ENCODE data around the gene PMPCB.
"Not testable (repeated sequence)": the region's sequence is repeated elsewhere in the genome, so short reads cannot be mapped to it uniquely, and the experiment has no call there.

PMPCB gene

DNA sequence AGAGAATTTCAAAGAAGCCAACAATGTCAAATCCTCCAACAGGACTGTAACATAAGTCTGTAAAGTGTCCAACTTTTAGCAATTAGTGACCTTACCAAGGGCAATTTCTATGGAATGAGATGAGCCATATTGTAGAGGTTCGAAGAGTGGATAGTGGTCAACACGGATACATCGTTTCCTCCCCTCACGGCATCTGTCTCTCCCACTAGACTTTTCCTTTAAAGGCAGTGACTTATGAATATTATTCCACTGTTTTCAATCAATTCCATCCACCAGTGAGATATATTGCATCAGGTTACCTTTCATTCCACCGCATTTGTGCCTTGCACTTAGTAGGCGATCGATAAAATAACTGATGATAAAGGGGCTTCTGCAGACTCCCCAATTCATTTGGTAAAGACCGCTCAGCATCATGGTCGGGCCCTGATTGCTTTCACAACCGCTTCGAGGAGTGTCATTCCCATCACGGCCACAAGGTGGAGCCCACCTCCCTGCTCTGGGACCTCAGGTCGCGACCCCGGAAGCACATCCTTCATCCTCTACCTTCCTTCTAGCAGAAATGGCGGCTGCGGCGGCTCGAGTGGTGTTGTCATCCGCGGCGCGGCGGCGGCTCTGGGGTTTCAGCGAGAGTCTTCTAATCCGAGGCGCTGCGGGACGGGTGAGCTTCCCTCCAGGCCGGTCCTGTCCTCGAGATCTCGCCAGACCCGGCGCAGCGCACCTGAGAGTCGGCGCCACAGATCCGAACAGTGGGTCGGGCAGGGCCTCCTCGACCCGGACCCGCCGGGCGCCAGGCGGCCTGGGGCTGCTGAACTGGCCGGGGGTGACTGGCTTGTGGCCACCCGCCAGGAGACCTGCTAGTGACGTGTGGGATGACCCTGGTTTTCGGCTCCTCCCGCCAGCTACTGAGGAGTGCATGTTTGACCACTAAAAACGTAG, at the start of gene PMPCB:
PMPCB (plus strand) TSS at position 535 of the 936 bp plus-strand sequence; CDS start at position 560, 25 bp downstream.
- peak within 1 kb of the TSS; percentile 60 for H3K4me3 ChIP-seq (ENCODE audit: low read length)
- no peaks in the 10 kb centered on the region for H3K27me3 ChIP-seq (ENCODE audit: control insufficient read depth, insufficient read depth, low read length)
- no peaks in the 10 kb centered on the region for H3K36me3 ChIP-seq (ENCODE audit: control insufficient read depth, insufficient read depth, low read length)
- H3K4me1 ChIP-seq (ENCODE audit: control insufficient read depth, insufficient read depth, low read length) = peaks cover 11% of the 10 kb centered on the region
- no peaks in the 10 kb centered on the region for H3K9me3 ChIP-seq (ENCODE audit: control insufficient read depth, low read length)
- H3K9ac ChIP-seq (ENCODE audit: low read length) = peak within 1 kb of the TSS; percentile 85

DNA sequence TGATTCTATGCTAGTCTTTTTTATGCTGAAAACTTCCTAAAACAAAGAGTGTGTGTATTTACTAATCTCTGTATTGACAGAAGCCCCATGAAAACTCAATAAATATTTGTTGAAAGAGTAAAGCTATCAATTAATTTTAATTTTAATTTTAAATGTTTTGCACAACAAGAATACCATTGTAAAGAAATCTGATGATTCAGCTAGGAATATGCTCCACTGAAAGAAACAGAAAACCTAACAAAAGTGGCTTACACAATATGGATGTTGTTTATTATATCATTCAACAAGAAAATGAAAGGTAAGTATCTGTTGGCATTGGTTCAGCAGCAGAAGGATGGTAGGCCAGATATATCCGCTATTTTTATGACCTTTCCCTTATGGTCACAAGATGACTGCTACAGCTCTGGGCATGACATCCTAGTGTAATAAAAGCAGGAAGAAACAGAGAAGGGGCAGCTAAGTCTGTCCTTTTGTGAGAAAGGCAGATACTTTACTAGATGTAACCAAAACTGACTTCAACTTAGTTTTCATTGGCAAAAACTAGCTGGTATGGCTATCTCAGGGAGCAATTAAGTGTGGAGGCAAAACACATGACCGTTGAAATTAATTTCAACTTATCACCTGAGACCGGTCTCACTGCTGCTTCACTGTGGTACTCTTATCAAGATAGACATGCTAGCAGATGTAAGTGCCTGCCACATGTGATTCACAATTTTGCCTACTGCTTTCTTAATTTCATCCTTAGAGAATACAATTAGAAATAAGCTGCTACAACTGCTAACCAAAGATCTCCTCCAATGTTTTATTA, 43.3 kb upstream of the PMPCB start:
- H3K4me3 ChIP-seq (ENCODE audit: low read length); H3K36me3 ChIP-seq (ENCODE audit: control insufficient read depth, insufficient read depth, low read length); H3K9me3 ChIP-seq (ENCODE audit: control insufficient read depth, low read length); H3K27me3 ChIP-seq (ENCODE audit: control insufficient read depth, insufficient read depth, low read length); H3K9ac ChIP-seq (ENCODE audit: low read length); H3K4me1 ChIP-seq (ENCODE audit: control insufficient read depth, insufficient read depth, low read length): not testable (repeated sequence)

DNA sequence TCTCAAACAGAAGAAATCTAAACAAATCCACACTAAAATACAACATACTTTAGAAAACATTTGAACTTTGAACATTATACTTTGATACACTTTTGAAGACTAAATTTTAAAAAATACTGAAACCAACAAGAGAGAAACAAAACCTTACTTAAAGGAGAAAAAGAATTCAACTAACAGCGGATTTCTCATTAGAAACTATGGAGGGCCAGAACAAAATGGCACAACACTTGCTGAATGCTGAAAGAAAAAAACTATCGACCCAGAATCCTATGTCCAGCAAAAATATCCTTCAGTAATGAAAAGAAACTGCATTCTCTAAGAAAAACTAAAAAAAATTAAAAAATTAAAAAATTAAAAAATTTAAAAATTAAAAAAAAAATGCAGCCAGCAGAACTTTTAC, 33.2 kb upstream of the PMPCB start:
- H3K36me3 ChIP-seq (ENCODE audit: control insufficient read depth, insufficient read depth, low read length); H3K4me1 ChIP-seq (ENCODE audit: control insufficient read depth, insufficient read depth, low read length); H3K9me3 ChIP-seq (ENCODE audit: control insufficient read depth, low read length); H3K4me3 ChIP-seq (ENCODE audit: low read length); H3K27me3 ChIP-seq (ENCODE audit: control insufficient read depth, insufficient read depth, low read length); H3K9ac ChIP-seq (ENCODE audit: low read length): not testable (repeated sequence)

DNA sequence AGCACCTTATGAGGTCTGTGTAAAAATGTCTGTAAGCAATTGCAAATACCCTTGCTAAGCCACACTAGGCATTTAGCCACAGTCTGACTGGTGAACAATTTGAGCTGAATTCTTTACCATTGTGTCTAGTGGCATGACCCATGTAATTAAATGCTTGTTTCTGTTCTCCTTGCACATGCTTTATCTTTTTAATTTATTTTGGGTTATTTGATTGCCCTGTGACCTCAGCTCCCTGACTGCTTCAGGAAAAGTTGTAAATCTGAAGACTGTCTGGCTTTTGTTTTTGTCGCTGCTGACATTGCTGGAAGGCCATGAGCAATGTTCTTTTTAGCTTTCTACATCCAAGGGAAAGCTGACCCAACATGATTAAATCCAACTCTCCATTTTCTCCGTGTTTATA, 31.0 kb upstream of the PMPCB start:
- not testable (repeated sequence) for H3K36me3 ChIP-seq (ENCODE audit: control insufficient read depth, insufficient read depth, low read length); H3K4me3 ChIP-seq (ENCODE audit: low read length); H3K9me3 ChIP-seq (ENCODE audit: control insufficient read depth, low read length); H3K4me1 ChIP-seq (ENCODE audit: control insufficient read depth, insufficient read depth, low read length); H3K9ac ChIP-seq (ENCODE audit: low read length); H3K27me3 ChIP-seq (ENCODE audit: control insufficient read depth, insufficient read depth, low read length)

GRCh38 chr7:103273374-103273773, 23.9 kb upstream of the PMPCB start:
- H3K4me3 ChIP-seq (ENCODE audit: low read length); H3K9ac ChIP-seq (ENCODE audit: low read length); H3K36me3 ChIP-seq (ENCODE audit: control insufficient read depth, insufficient read depth, low read length); H3K4me1 ChIP-seq (ENCODE audit: control insufficient read depth, insufficient read depth, low read length); H3K27me3 ChIP-seq (ENCODE audit: control insufficient read depth, insufficient read depth, low read length); H3K9me3 ChIP-seq (ENCODE audit: control insufficient read depth, low read length): not testable (repeated sequence)

DNA sequence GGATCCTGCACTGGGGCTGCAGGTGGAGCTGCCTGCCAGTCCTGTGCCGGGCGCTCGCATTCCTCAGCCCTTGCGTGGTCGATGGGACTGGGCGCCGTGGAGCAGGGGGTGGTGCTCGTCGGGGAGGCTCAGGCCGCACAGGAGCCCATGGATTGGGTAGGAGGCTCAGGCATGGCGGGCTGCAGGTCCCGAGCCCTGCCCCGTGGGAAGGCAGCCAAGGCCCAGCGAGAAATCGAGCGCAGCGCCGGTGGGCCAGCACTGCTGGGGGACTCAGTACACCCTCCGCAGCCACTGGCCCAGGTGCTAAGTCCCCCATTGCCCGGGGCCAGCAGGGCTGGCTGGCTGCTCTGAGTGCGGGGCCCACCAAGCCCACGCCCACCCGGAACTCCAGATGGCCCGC, 22.4 kb upstream of the PMPCB start:
- not testable (repeated sequence) for H3K9ac ChIP-seq (ENCODE audit: low read length)

DNA sequence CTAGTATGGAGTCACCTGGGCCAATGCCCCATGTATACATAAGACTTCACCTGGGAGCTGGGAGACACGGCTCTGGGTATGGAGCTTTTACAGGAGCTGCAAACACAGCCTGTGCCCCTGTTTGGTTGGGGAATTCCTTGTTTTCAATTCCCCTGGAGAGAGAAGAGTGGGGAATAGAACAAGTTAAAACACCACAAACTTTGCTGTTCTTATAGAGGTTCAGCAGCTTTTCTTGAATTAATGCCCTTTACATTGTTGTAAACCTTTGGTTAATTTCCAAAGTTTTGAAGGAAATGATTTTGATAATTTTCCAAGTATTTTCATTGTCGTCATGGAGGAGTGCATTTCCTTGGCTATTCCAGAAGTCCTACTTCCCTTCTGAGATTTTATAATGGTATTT, 19.0 kb upstream of the PMPCB start:
- H3K36me3 ChIP-seq (ENCODE audit: control insufficient read depth, insufficient read depth, low read length); H3K4me3 ChIP-seq (ENCODE audit: low read length); H3K9me3 ChIP-seq (ENCODE audit: control insufficient read depth, low read length); H3K9ac ChIP-seq (ENCODE audit: low read length); H3K27me3 ChIP-seq (ENCODE audit: control insufficient read depth, insufficient read depth, low read length); H3K4me1 ChIP-seq (ENCODE audit: control insufficient read depth, insufficient read depth, low read length): not testable (repeated sequence)

More for the DNA sequence above, 22.4 kb upstream of the PMPCB start:
- not testable (repeated sequence) for H3K9me3 ChIP-seq (ENCODE audit: control insufficient read depth, low read length); H3K27me3 ChIP-seq (ENCODE audit: control insufficient read depth, insufficient read depth, low read length); H3K36me3 ChIP-seq (ENCODE audit: control insufficient read depth, insufficient read depth, low read length); H3K4me3 ChIP-seq (ENCODE audit: low read length); H3K4me1 ChIP-seq (ENCODE audit: control insufficient read depth, insufficient read depth, low read length)

DNA sequence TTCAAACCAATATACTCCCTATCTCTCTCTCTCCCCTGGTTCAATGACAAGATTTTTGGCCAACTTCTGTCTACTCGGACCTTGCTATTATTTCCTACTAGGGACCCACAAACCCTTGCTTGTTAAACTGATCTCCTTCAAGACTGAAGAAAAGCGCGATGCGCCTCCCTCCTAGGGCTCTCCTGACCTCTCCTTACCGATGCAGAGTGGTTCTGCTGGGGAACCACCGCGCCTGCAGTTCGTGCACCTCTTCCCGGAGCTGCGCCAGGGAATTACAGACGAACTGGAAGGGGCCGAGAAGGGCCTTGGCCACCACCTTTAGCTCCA, 17.6 kb upstream of the PMPCB start:
- not testable (repeated sequence) for H3K36me3 ChIP-seq (ENCODE audit: control insufficient read depth, insufficient read depth, low read length); H3K27me3 ChIP-seq (ENCODE audit: control insufficient read depth, insufficient read depth, low read length); H3K4me1 ChIP-seq (ENCODE audit: control insufficient read depth, insufficient read depth, low read length); H3K9me3 ChIP-seq (ENCODE audit: control insufficient read depth, low read length)
- H3K4me3 ChIP-seq (ENCODE audit: low read length) = peak overlapping the region; percentile 31
- H3K9ac ChIP-seq (ENCODE audit: low read length) = peak overlapping the region; percentile 39

DNA sequence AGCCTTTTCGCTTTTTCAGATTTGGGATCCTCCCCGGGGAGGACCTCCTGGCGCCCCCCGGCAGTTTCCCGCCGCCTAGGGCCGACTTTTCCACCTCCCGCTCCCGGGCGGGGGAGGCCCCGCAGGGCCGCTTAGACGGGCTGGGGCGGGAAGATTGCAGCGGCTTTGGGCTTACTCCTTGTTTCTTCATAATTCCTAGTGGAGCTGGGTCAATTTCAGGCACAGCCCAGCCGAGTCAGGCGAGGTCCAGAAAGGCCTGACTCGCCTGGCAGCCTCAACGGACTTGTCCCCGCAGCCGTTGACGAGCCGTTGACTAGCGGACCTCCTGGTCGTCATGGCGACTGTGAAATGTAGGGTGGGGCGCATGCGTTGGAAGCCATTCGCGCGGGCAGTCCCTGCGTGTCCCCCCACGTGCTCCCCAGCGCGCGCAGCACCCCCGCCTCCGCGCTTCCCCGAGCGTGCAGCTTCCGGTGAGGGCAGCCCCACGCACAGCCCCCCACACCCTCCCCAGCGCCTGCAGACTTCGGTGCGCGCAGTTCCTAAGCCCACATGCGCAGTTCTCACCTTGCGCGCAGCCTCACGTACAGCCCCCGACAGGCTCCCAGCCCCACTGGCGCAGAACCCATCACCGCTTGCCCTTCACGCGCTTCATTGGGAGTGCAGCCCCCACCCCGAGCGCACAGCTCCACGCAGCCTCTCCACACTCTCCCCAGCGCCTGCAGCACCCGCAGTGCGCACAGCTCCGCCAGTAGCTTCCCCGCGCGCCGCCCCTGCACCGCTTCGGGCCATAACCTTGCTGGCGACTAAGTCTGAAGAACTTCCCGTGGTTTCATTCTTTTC, 17.1 kb upstream of the PMPCB start:
- not testable (repeated sequence) for H3K4me1 ChIP-seq (ENCODE audit: control insufficient read depth, insufficient read depth, low read length); H3K27me3 ChIP-seq (ENCODE audit: control insufficient read depth, insufficient read depth, low read length); H3K9me3 ChIP-seq (ENCODE audit: control insufficient read depth, low read length); H3K36me3 ChIP-seq (ENCODE audit: control insufficient read depth, insufficient read depth, low read length)
- peak overlapping the region; percentile 31 for H3K4me3 ChIP-seq (ENCODE audit: low read length)
- H3K9ac ChIP-seq (ENCODE audit: low read length) = peak overlapping the region; percentile 39

- not testable (repeated sequence) for H3K27me3 ChIP-seq (ENCODE audit: control insufficient read depth, insufficient read depth, low read length); H3K9ac ChIP-seq (ENCODE audit: low read length); H3K36me3 ChIP-seq (ENCODE audit: control insufficient read depth, insufficient read depth, low read length); H3K4me1 ChIP-seq (ENCODE audit: control insufficient read depth, insufficient read depth, low read length); H3K4me3 ChIP-seq (ENCODE audit: low read length); H3K9me3 ChIP-seq (ENCODE audit: control insufficient read depth, low read length)
Measured at GRCh38 chr7:103280803-103281155, 16.5 kb upstream of the PMPCB start.

GRCh38 chr7:103282802-103283427, 14.3 kb upstream of the PMPCB start:
- H3K4me3 ChIP-seq (ENCODE audit: low read length); H3K4me1 ChIP-seq (ENCODE audit: control insufficient read depth, insufficient read depth, low read length); H3K27me3 ChIP-seq (ENCODE audit: control insufficient read depth, insufficient read depth, low read length); H3K9ac ChIP-seq (ENCODE audit: low read length); H3K36me3 ChIP-seq (ENCODE audit: control insufficient read depth, insufficient read depth, low read length); H3K9me3 ChIP-seq (ENCODE audit: control insufficient read depth, low read length): not testable (repeated sequence)

Measured in mucosa of stomach (tissue), 1 donor.